Neuronal stem cell (in vitro differentiated cells): Measurements from ENCODE around the gene GGA3.

ENCODE experiments used
- DNase-seq: peaks from one replicate; pipeline ENCODE4 v3.0.0-alpha.2; 2013; ENCODE audit warnings: low spot score
- H2AFZ ChIP-seq: one replicate; pipeline ENCODE4 v1.6.1; 2013; ENCODE audit warnings: mild to moderate bottlenecking, low read length, inconsistent platforms
- H2AK5ac ChIP-seq: 2 replicates; pipeline ENCODE4 v1.6.1; 2013; ENCODE audit warnings: low read depth, mild to moderate bottlenecking, inconsistent platforms, low read length, moderate library complexity, mixed read lengths
- H2BK120ac ChIP-seq: 2 replicates; pipeline ENCODE4 v1.6.1; 2013; ENCODE audit warnings: low read depth, mild to moderate bottlenecking, inconsistent platforms, low read length, moderate library complexity, mixed read lengths
- H2BK12ac ChIP-seq: one replicate; pipeline ENCODE4 v1.6.1; 2013; ENCODE audit warnings: low read length, inconsistent platforms
- H2BK15ac ChIP-seq: 2 replicates; pipeline ENCODE4 v1.6.1; 2013; ENCODE audit warnings: mild to moderate bottlenecking, low read length, inconsistent platforms, mixed read lengths
- H2BK5ac ChIP-seq: one replicate; pipeline ENCODE4 v1.6.1; 2013; ENCODE audit warnings: inconsistent platforms, mild to moderate bottlenecking, low read length, moderate library complexity
- H3K14ac ChIP-seq: one replicate; pipeline ENCODE4 v1.6.1; 2013; ENCODE audit warnings: low read length, inconsistent platforms
- H3K18ac ChIP-seq: 2 replicates; pipeline ENCODE4 v1.6.1; 2013; ENCODE audit warnings: low read length, inconsistent platforms
- H3K23ac ChIP-seq: 2 replicates; pipeline ENCODE4 v1.6.1; 2013; ENCODE audit warnings: low read depth, mild to moderate bottlenecking, mixed read lengths, low read length, inconsistent platforms; ENCODE audit not compliant: poor library complexity
- H3K27ac ChIP-seq: replicated peaks from 3 replicates; pipeline ENCODE4 v1.5.1; 2013; ENCODE audit warnings: low read length, inconsistent platforms
- H3K27me3 ChIP-seq, 3 experiments: 2 replicates each; pipeline ENCODE4 v1.6.1; 2013; ENCODE audit warnings: low read length in 3 of 3, mild to moderate bottlenecking in 2 of 3, inconsistent platforms in 1 of 3, low read depth in 1 of 3, mixed read lengths in 1 of 3, moderate library complexity in 1 of 3; ENCODE audit not compliant: control insufficient read depth in 3 of 3, insufficient read depth in 3 of 3
- H3K36me3 ChIP-seq, 2 donors: replicated peaks in 1 of 2; 2 replicates each; pipeline ENCODE4 v1.6.1; 2013; ENCODE audit warnings: low read length in 2 of 2; ENCODE audit not compliant: control insufficient read depth in 2 of 2, insufficient read depth in 2 of 2
- H3K4ac ChIP-seq: 2 replicates; pipeline ENCODE4 v1.6.1; 2013; ENCODE audit warnings: inconsistent platforms, mild to moderate bottlenecking, low read length, moderate library complexity
- H3K4me1 ChIP-seq, 2 donors: 1 replicate in 1 of 2; 2 replicates in 1 of 2; pipeline ENCODE4 v1.6.1; 2013; ENCODE audit warnings: low read length in 2 of 2, low read depth in 1 of 2; ENCODE audit not compliant: control insufficient read depth in 2 of 2, insufficient read depth in 1 of 2
- H3K4me2 ChIP-seq: one replicate; pipeline ENCODE4 v1.6.1; 2013; ENCODE audit warnings: mild to moderate bottlenecking, low read length, inconsistent platforms; ENCODE audit not compliant: insufficient read depth, poor library complexity, severe bottlenecking
- H3K4me3 ChIP-seq, 2 donors: 2 replicates each; pipeline ENCODE4 v1.5.1; 2013; ENCODE audit warnings: low read length in 2 of 2, mild to moderate bottlenecking in 2 of 2, inconsistent platforms in 1 of 2, moderate library complexity in 1 of 2
- H3K79me1 ChIP-seq: one replicate; pipeline ENCODE4 v1.6.1; 2013; ENCODE audit warnings: low read depth, mild to moderate bottlenecking, inconsistent platforms, low read length, moderate library complexity
- H3K9ac ChIP-seq: one replicate; pipeline ENCODE4 v1.6.1; 2013; ENCODE audit warnings: mild to moderate bottlenecking, low read depth, low read length, inconsistent platforms; ENCODE audit not compliant: poor library complexity
- H3K9me3 ChIP-seq, 2 donors: replicated peaks in 1 of 2; 2 replicates each; pipeline versions ENCODE3 to v1.6.1; 2013; ENCODE audit warnings: low read length in 2 of 2, mild to moderate bottlenecking in 2 of 2, inconsistent platforms in 1 of 2, low read depth in 1 of 2, mixed read lengths in 1 of 2, moderate library complexity in 1 of 2; ENCODE audit not compliant: control insufficient read depth in 2 of 2, insufficient read depth in 1 of 2
- H4K8ac ChIP-seq: one replicate; pipeline ENCODE4 v1.6.1; 2013; ENCODE audit warnings: low read depth, mild to moderate bottlenecking, inconsistent platforms, low read length, moderate library complexity
- H4K91ac ChIP-seq: one replicate; pipeline ENCODE4 v1.6.1; 2013; ENCODE audit warnings: low read length, low read depth, mild to moderate bottlenecking, inconsistent platforms; ENCODE audit not compliant: poor library complexity
- WGBS, 2 donors: extraction: QIAGEN DNeasy Blood & Tissue Kit; methylation state at CpG; one replicate each; pipeline ENCODE4 v1.1.7; 2013; ENCODE audit warnings: missing lambda C conversion rate in 2 of 2, mixed read lengths in 1 of 2; ENCODE audit not compliant: insufficient read length in 2 of 2, insufficient replicate concordance in 1 of 2; ENCODE audit errors: extremely low coverage in 2 of 2; 5-methylcytosine and 5-hydroxymethylcytosine counted together

Gene GGA3

GRCh38 chr17:75199886-75200618 lies 61.4 kb downstream of the GGA3 start:
- Histone ChIP-seq H3K4ac (no peak overlapping the region), H2BK12ac (no peak overlapping the region), H3K14ac (no peak overlapping the region), H4K91ac (no peak overlapping the region), H3K23ac (no peak overlapping the region), H2BK120ac (no peak overlapping the region), H4K8ac (no peak overlapping the region), H3K4me3 (no peak overlapping the region), H3K4me2 (no peak overlapping the region), H3K9ac (no peak overlapping the region), H3K36me3 (no peaks in the 10 kb centered on the region), H2AFZ (no peak overlapping the region), H3K27ac (no peak overlapping the region), H3K4me1 (no peaks in the 10 kb centered on the region), H3K79me1 (no peaks in the 10 kb centered on the region), H2BK5ac (no peak overlapping the region), H2BK15ac (no peak overlapping the region), H2AK5ac (no peak overlapping the region), H3K27me3 (no peaks in the 10 kb centered on the region), H3K9me3 (no peaks in the 10 kb centered on the region), H3K18ac (no peak overlapping the region)
- WGBS, 2 donors = no CpG with 5 or more reads among the region's 6 CpGs
- no peak for DNase-seq

- no CpG with 5 or more reads among the region's 5 CpGs for WGBS, 2 donors
- Histone ChIP-seq H3K4me1 (no peaks in the 10 kb centered on the region), H3K4me3 (no peak overlapping the region), H3K18ac (no peak overlapping the region), H3K36me3 (no peaks in the 10 kb centered on the region), H2BK15ac (no peak overlapping the region), H3K79me1 (no peaks in the 10 kb centered on the region), H4K91ac (no peak overlapping the region), H3K27ac (no peak overlapping the region), H3K4me2 (no peak overlapping the region), H4K8ac (no peak overlapping the region), H3K23ac (no peak overlapping the region), H3K27me3 (no peaks in the 10 kb centered on the region), H2BK12ac (no peak overlapping the region), H2AFZ (no peak overlapping the region), H3K9ac (no peak overlapping the region), H3K9me3 (no peaks in the 10 kb centered on the region), H2BK120ac (no peak overlapping the region), H2BK5ac (no peak overlapping the region), H2AK5ac (no peak overlapping the region), H3K14ac (no peak overlapping the region), H3K4ac (no peak overlapping the region)
- no peak for DNase-seq
These were observed 66.5 kb downstream of the GGA3 start for GRCh38 chr17:75194879-75195278.

DNA sequence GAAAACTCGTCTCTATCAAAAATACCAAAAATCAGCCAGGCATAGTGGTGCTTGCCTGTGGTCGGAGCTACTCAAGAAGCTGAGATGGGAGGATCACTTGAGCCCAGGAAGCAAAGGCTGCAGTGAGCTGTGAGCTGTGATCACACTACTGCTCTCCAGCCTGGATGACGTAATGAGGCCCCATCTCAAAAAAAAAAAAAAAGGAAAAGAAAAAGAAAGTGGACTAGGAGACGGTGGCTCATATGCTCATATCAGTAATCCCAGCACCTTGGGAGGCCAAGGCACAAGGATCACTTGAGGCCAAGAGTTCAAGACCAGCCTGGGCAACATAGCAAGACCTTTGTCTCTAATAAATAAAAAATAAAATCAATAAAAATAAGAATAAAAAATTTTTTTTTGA lies 69.8 kb downstream of the GGA3 start:
- Histone ChIP-seq H3K4me2 (no peak overlapping the region), H3K36me3 (no peaks in the 10 kb centered on the region), H2BK120ac (no peak overlapping the region), H3K9me3 (no peaks in the 10 kb centered on the region), H3K4ac (no peak overlapping the region), H3K27ac (no peak overlapping the region), H3K4me3 (no peak overlapping the region), H2AK5ac (no peak overlapping the region), H3K18ac (no peak overlapping the region), H2BK5ac (no peak overlapping the region), H3K4me1 (no peaks in the 10 kb centered on the region), H4K91ac (no peak overlapping the region), H3K79me1 (no peaks in the 10 kb centered on the region), H2AFZ (no peak overlapping the region), H2BK15ac (no peak overlapping the region), H4K8ac (no peak overlapping the region), H3K27me3 (no peaks in the 10 kb centered on the region), H2BK12ac (no peak overlapping the region), H3K14ac (no peak overlapping the region), H3K23ac (no peak overlapping the region), H3K9ac (no peak overlapping the region)
- WGBS, 2 donors = no CpG with 5 or more reads among the region's 4 CpGs
- DNase-seq = no peak

DNA sequence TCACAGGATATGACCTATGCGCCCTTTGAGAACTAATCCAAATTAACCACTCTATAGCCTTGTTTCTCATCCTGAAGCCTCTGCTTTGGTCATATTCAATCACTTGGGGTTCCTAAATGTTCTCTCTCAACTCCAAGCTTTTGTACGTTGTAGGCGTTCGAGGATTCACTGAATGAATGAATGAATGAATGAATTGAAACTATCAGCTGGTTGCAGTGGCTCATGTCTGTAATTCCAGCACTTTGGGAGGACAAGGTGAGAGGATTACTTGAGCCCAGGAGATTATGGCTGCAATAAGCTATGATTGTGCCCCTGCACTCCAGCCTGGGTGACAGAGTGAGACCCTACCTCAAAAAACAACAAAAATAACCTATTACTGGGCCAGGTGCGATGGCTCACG lies 72.8 kb downstream of the GGA3 start:
- no peak overlapping the region for H3K18ac ChIP-seq
- no peak for DNase-seq
- H2AK5ac ChIP-seq = no peak overlapping the region
- no peak overlapping the region for H2BK12ac ChIP-seq
- H3K4me2 ChIP-seq = no peak overlapping the region
- H2BK120ac ChIP-seq = no peak overlapping the region
- no peak overlapping the region for H3K4ac ChIP-seq
- H2BK15ac ChIP-seq = no peak overlapping the region
- H4K91ac ChIP-seq = no peak overlapping the region
- no peak overlapping the region for H4K8ac ChIP-seq
- H3K27ac ChIP-seq = no peak overlapping the region
- H3K27me3 ChIP-seq = no peaks in the 10 kb centered on the region
- H3K23ac ChIP-seq = no peak overlapping the region
- no peak overlapping the region for H2BK5ac ChIP-seq
- no peaks in the 10 kb centered on the region for H3K79me1 ChIP-seq
- no peaks in the 10 kb centered on the region for H3K4me1 ChIP-seq
- peaks cover 0 to 2% of the 10 kb centered on the region in 2 donors for H3K9me3 ChIP-seq
- H3K9ac ChIP-seq = no peak overlapping the region
- no peaks in the 10 kb centered on the region for H3K36me3 ChIP-seq
- no peak overlapping the region for H2AFZ ChIP-seq
- no peak overlapping the region for H3K4me3 ChIP-seq
- H3K14ac ChIP-seq = no peak overlapping the region
- no CpG with 5 or more reads among the region's 6 CpGs for WGBS, 2 donors
